H9 (cell line): Measurements from ENCODE around the gene RASGRF2. TPM values are rescaled to one million over a fixed set of nuclear protein-coding genes. Genes with fewer than 3 reads are reported as not detected.

Experiments
- DNase-seq: peaks from one replicate; pipeline ENCODE4 v3.0.0-alpha.2; 2017
- H2AFZ ChIP-seq: one replicate; pipeline ENCODE4 v1.6.1; 2013; ENCODE audit warnings: mild to moderate bottlenecking, low read length, control low read depth, moderate library complexity
- H2AK5ac ChIP-seq: 2 replicates; pipeline ENCODE4 v1.6.1; 2013; ENCODE audit warnings: low read length, control low read depth, mixed read lengths; ENCODE audit not compliant: insufficient read length
- H2BK120ac ChIP-seq: one replicate; pipeline ENCODE4 v1.6.1; 2013; ENCODE audit warnings: low read depth, mild to moderate bottlenecking, low read length, control low read depth, inconsistent platforms; ENCODE audit not compliant: poor library complexity, severe bottlenecking
- H2BK12ac ChIP-seq: 2 replicates; pipeline ENCODE4 v1.6.1; 2013; ENCODE audit warnings: low read length, control low read depth, mixed read lengths, low read depth; ENCODE audit not compliant: insufficient read length
- H2BK15ac ChIP-seq: 2 replicates; pipeline ENCODE4 v1.6.1; 2013; ENCODE audit warnings: low read depth, low read length, control low read depth
- H2BK20ac ChIP-seq: one replicate; pipeline ENCODE4 v1.6.1; 2013; ENCODE audit warnings: low read depth, mild to moderate bottlenecking, low read length, control low read depth, inconsistent platforms; ENCODE audit not compliant: poor library complexity, severe bottlenecking
- H2BK5ac ChIP-seq: 2 replicates; pipeline ENCODE4 v1.6.1; 2013; ENCODE audit warnings: low read length, control low read depth, mixed read lengths; ENCODE audit not compliant: insufficient read length
- H3K14ac ChIP-seq: 2 replicates; pipeline ENCODE4 v1.6.1; 2013; ENCODE audit warnings: low read length, control low read depth; ENCODE audit not compliant: insufficient read depth
- H3K18ac ChIP-seq: 2 replicates; pipeline ENCODE4 v1.6.1; 2013; ENCODE audit warnings: low read depth, mild to moderate bottlenecking, mixed read lengths, low read length, control low read depth; ENCODE audit not compliant: insufficient read length
- H3K23ac ChIP-seq: 2 replicates; pipeline ENCODE4 v1.6.1; 2013; ENCODE audit warnings: low read length, control low read depth, mixed read lengths, low read depth; ENCODE audit not compliant: insufficient read length
- H3K23me2 ChIP-seq: 2 replicates; pipeline ENCODE4 v1.6.1; 2013; ENCODE audit warnings: low read depth, mild to moderate bottlenecking, mixed read lengths, low read length, control low read depth; ENCODE audit not compliant: insufficient read length, poor library complexity, severe bottlenecking
- H3K27ac ChIP-seq: 2 replicates; pipeline ENCODE4 v1.5.1; 2013; ENCODE audit warnings: low read length, control low read depth, mixed read lengths, low read depth; ENCODE audit not compliant: insufficient read length
- H3K27me3 ChIP-seq: 2 replicates; pipeline ENCODE4 v1.6.1; 2013; ENCODE audit warnings: low read length, control low read depth, inconsistent platforms; ENCODE audit not compliant: insufficient read depth
- H3K4ac ChIP-seq: 2 replicates; pipeline ENCODE4 v1.6.1; 2013; ENCODE audit warnings: low read depth, mild to moderate bottlenecking, control low read depth, inconsistent platforms, low read length, moderate library complexity
- H3K4me1 ChIP-seq: 2 replicates; pipeline ENCODE4 v1.6.1; 2013; ENCODE audit warnings: low read length, control low read depth, inconsistent platforms; ENCODE audit not compliant: insufficient read depth
- H3K4me2 ChIP-seq: 2 replicates; pipeline ENCODE4 v1.6.1; 2013; ENCODE audit warnings: low read length, control low read depth, mixed read lengths; ENCODE audit not compliant: insufficient read length, insufficient read depth
- H3K56ac ChIP-seq: 2 replicates; pipeline ENCODE4 v1.6.1; 2013; ENCODE audit warnings: low read depth, mild to moderate bottlenecking, mixed read lengths, low read length, control low read depth; ENCODE audit not compliant: insufficient read length
- H3K79me1 ChIP-seq: 2 replicates; pipeline ENCODE4 v1.6.1; 2013; ENCODE audit warnings: low read depth, mild to moderate bottlenecking, moderate library complexity, low read length, control low read depth, inconsistent platforms; ENCODE audit not compliant: insufficient read depth, poor library complexity, severe bottlenecking
- H3K79me2 ChIP-seq: 2 replicates; pipeline ENCODE4 v1.6.1; 2013; ENCODE audit warnings: low read length, control low read depth, inconsistent platforms; ENCODE audit not compliant: insufficient read depth
- H3K9ac ChIP-seq: 2 replicates; pipeline ENCODE4 v1.6.1; 2013; ENCODE audit warnings: low read length, control low read depth, mixed read lengths; ENCODE audit not compliant: insufficient read length; ENCODE audit errors: extremely low read depth
- H3K9me3 ChIP-seq: one replicate; pipeline ENCODE4 v1.6.1; 2013; ENCODE audit warnings: low read depth, low read length, inconsistent platforms; ENCODE audit not compliant: control insufficient read depth
- H3T11ph ChIP-seq: one replicate; pipeline ENCODE4 v1.6.1; 2013; ENCODE audit warnings: mild to moderate bottlenecking, low read length, control low read depth, inconsistent platforms
- H4K20me1 ChIP-seq: one replicate; pipeline ENCODE4 v1.6.1; 2013; ENCODE audit not compliant: control insufficient read depth, insufficient read length, insufficient read depth
- H4K5ac ChIP-seq: 2 replicates; pipeline ENCODE4 v1.6.1; 2013; ENCODE audit warnings: low read depth, mild to moderate bottlenecking, mixed read lengths, low read length, control low read depth; ENCODE audit not compliant: insufficient read length
- H4K8ac ChIP-seq: replicated peaks from 2 replicates; pipeline ENCODE4 v1.6.1; 2013; ENCODE audit warnings: low read length, control low read depth, mixed read lengths, low read depth; ENCODE audit not compliant: insufficient read length
- H4K91ac ChIP-seq: 2 replicates; pipeline ENCODE4 v1.6.1; 2013; ENCODE audit warnings: low read depth, mild to moderate bottlenecking, moderate library complexity, mixed read lengths, low read length, control low read depth; ENCODE audit not compliant: insufficient read length
- H3K27ac Mint-ChIP-seq, 3 experiments: 2 replicates in 2 of 3; 3 replicates in 1 of 3; pipeline ENCODE4 v1.8.0; 2020 to 2021; ENCODE audit warnings: mixed read lengths in 3 of 3, mild to moderate bottlenecking in 1 of 3, moderate library complexity in 1 of 3
- H3K27me3 Mint-ChIP-seq: 2 replicates; pipeline ENCODE4 v1.8.0; 2021; ENCODE audit warnings: low read depth, mild to moderate bottlenecking, moderate library complexity, mixed read lengths
- H3K36me3 Mint-ChIP-seq, 3 experiments: 2 replicates in 2 of 3; 3 replicates in 1 of 3; pipeline ENCODE4 v1.8.0; 2020 to 2021; ENCODE audit warnings: low read depth in 3 of 3, mixed read lengths in 3 of 3; ENCODE audit not compliant: insufficient read depth in 1 of 3
- H3K4me1 Mint-ChIP-seq, 2 experiments: 2 replicates each; pipeline ENCODE4 v1.8.0; 2020; ENCODE audit warnings: mixed read lengths in 2 of 2
- H3K4me3 Mint-ChIP-seq, 2 experiments: 2 replicates in 1 of 2; 3 replicates in 1 of 2; pipeline ENCODE4 v1.8.0; 2020 to 2021; ENCODE audit warnings: mild to moderate bottlenecking in 2 of 2, mixed read lengths in 2 of 2, moderate library complexity in 1 of 2
- H3K9me3 Mint-ChIP-seq, 2 experiments: 2 replicates in 1 of 2; 3 replicates in 1 of 2; pipeline ENCODE4 v1.8.0; 2020; ENCODE audit warnings: mild to moderate bottlenecking in 2 of 2, mixed read lengths in 2 of 2, moderate library complexity in 1 of 2
- WGBS: extraction: QIAGEN DNeasy Blood & Tissue Kit; methylation state at CpG from one replicate; pipeline ENCODE4 v1.1.7; 2013; ENCODE audit warnings: missing lambda C conversion rate, low lambda C conversion rate, mixed read lengths; ENCODE audit not compliant: insufficient read length; ENCODE audit errors: extremely low coverage; 5-methylcytosine and 5-hydroxymethylcytosine counted together
- total RNA-seq: library from RNA; stranded (reverse); gene quantifications from 2 replicates; pipeline ENCODE4 v1.2.1, GENCODE V29; 2021
- TF ChIP-seq, protein P1 (sequence below): fragments of 200-600 bp; sonication (generic); conservative IDR thresholded peaks from 3 replicates; pipeline ENCODE4 v1.8.0; 2021; ENCODE audit warnings: antibody characterized with exemption, mild to moderate bottlenecking

RASGRF2 gene
- total RNA-seq, 1 experiment from 2014 or later, result 13.5 TPM

DNA sequence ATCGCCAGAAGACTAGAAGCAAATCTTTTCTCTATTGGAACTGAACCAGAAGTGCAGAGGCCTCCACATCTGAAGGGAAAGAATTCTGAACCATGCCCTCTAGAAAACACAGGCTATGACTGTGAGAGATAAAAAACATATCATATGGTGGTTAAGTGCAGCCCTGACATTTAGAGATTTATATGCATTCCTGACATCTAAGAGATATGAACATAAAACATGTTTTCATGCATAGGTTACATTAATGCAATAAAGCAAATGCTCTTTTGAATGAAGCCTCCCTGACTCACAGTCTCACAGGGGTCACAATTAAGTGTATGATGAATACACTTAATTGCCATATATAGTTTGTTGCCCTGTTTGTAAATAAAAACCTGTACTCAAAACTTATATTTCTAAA lies 244.0 kb downstream of the RASGRF2 start:
- Histone ChIP-seq H4K8ac (no peak overlapping the region), H3K23ac (no peak overlapping the region), H2AFZ (no peak overlapping the region), H3K79me1 (no peaks in the 10 kb centered on the region), H4K20me1 (no peaks in the 10 kb centered on the region), H3K27ac (no peak overlapping the region), H3K27me3 (no peaks in the 10 kb centered on the region), H3K18ac (no peak overlapping the region), H3K4me1 (no peaks in the 10 kb centered on the region), H4K91ac (no peak overlapping the region), H3K23me2 (no peaks in the 10 kb centered on the region), H2AK5ac (no peak overlapping the region), H2BK5ac (no peak overlapping the region), H2BK15ac (no peak overlapping the region), H4K5ac (no peak overlapping the region), H3K56ac (no peak overlapping the region), H3K9ac (no peak overlapping the region), H2BK120ac (no peak overlapping the region), H3K9me3 (no peaks in the 10 kb centered on the region), H2BK12ac (no peak overlapping the region), H3K79me2 (no peaks in the 10 kb centered on the region), H2BK20ac (no peak overlapping the region), H3T11ph (no peak overlapping the region), H3K4me2 (no peak overlapping the region), H3K4ac (no peak overlapping the region), H3K14ac (no peak overlapping the region)
- H3K36me3 Mint-ChIP-seq, result no peaks in the 10 kb centered on the region
- TF ChIP-seq, protein P1, sequence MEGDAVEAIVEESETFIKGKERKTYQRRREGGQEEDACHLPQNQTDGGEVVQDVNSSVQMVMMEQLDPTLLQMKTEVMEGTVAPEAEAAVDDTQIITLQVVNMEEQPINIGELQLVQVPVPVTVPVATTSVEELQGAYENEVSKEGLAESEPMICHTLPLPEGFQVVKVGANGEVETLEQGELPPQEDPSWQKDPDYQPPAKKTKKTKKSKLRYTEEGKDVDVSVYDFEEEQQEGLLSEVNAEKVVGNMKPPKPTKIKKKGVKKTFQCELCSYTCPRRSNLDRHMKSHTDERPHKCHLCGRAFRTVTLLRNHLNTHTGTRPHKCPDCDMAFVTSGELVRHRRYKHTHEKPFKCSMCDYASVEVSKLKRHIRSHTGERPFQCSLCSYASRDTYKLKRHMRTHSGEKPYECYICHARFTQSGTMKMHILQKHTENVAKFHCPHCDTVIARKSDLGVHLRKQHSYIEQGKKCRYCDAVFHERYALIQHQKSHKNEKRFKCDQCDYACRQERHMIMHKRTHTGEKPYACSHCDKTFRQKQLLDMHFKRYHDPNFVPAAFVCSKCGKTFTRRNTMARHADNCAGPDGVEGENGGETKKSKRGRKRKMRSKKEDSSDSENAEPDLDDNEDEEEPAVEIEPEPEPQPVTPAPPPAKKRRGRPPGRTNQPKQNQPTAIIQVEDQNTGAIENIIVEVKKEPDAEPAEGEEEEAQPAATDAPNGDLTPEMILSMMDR, result no peak
- H3K9me3 Mint-ChIP-seq, result no peaks in the 10 kb centered on the region
- no CpG with 5 or more reads among the region's 1 CpG for WGBS
- H3K4me1 Mint-ChIP-seq, result no peaks in the 10 kb centered on the region
- H3K4me3 Mint-ChIP-seq, result no peak overlapping the region
- no peak for DNase-seq
- no peak overlapping the region for H3K27ac Mint-ChIP-seq
- H3K27me3 Mint-ChIP-seq, result no peaks in the 10 kb centered on the region
